Subcutaneous adipose tissue (tissue), 4 donors: ENCODE data around the gene CCKAR. TPM values are rescaled to one million over a fixed set of nuclear protein-coding genes. Genes with fewer than 3 reads are reported as not detected.

Source experiments
- total RNA-seq, 4 donors: library from RNA; depleted of rRNA; stranded (reverse); fragments of >200 nt; gene quantifications; one replicate each; pipeline ENCODE4 v1.1.0, GENCODE V29; 2016
- TF ChIP-seq, protein P1 (sequence below): fragments of 450-650 bp; IDR thresholded peaks from one replicate; pipeline ENCODE4 v1.5.1; 2016; ENCODE audit warnings: low read depth, mild to moderate bottlenecking, control low read depth, antibody characterized with exemption, moderate library complexity

CCKAR gene
- total RNA-seq, 4 donors from 2014 or later, result not detected

DNA sequence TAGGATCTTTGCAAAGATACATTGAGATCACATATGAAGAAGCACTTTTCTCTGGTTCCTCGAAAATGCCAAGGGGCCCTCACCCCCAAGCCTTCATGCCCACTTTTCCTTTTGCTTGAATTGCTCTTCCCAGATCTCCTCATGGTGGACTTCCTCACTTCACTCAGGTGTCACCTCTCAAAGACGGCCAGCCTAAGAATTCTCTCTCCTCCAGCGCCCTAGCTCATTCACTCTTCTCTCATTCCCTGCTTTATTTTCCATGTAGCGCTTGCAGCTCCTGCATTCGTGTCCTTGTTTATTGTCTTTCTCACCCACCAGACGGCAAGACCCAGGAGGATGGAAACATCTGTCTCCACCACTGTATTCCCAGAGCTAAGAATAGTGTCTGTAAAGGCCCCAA lies 32.9 kb downstream of the CCKAR start:
- TF ChIP-seq, protein P1, sequence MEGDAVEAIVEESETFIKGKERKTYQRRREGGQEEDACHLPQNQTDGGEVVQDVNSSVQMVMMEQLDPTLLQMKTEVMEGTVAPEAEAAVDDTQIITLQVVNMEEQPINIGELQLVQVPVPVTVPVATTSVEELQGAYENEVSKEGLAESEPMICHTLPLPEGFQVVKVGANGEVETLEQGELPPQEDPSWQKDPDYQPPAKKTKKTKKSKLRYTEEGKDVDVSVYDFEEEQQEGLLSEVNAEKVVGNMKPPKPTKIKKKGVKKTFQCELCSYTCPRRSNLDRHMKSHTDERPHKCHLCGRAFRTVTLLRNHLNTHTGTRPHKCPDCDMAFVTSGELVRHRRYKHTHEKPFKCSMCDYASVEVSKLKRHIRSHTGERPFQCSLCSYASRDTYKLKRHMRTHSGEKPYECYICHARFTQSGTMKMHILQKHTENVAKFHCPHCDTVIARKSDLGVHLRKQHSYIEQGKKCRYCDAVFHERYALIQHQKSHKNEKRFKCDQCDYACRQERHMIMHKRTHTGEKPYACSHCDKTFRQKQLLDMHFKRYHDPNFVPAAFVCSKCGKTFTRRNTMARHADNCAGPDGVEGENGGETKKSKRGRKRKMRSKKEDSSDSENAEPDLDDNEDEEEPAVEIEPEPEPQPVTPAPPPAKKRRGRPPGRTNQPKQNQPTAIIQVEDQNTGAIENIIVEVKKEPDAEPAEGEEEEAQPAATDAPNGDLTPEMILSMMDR, result no peak

DNA sequence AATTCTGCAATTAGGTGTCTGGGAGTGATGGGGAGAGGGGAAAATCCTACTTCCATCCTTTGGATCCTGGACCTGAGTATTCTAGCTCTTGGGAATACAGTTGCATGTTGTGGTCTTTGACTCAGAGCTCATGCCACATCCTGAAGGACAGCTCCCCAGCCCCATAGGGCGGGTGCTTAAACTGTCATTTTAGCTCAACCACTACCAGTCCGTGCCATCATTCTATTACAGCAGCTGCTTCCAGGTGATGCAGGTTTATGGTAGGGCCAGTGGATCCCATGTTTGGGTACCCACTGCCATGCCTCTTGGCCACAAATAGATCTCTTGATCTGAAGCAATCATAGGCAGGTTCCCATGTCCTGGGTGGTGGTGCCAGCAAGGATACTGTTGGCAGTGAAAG lies 34.7 kb downstream of the CCKAR start:
- TF ChIP-seq, protein P1, result no peak

DNA sequence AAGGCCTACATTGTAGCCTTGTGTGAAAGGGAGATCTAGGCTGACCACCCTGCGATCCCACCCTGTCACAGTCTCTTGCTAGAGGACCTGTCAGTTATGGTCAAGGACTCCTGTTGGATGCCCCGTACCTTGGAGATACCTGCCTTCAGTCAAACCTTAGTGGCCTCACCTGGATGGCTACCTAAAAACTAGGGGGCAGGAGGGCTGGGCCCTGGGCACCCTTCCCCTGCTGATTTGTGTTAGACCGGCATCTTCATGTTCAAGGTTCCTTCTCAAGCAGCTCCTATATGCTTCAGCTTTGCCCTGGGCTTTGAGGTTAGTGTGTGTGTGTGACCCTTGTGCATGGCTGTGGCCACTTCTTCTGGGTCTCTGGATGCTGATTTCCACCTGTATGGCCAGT lies 35.3 kb downstream of the CCKAR start:
- TF ChIP-seq, protein P1, result no peak

DNA sequence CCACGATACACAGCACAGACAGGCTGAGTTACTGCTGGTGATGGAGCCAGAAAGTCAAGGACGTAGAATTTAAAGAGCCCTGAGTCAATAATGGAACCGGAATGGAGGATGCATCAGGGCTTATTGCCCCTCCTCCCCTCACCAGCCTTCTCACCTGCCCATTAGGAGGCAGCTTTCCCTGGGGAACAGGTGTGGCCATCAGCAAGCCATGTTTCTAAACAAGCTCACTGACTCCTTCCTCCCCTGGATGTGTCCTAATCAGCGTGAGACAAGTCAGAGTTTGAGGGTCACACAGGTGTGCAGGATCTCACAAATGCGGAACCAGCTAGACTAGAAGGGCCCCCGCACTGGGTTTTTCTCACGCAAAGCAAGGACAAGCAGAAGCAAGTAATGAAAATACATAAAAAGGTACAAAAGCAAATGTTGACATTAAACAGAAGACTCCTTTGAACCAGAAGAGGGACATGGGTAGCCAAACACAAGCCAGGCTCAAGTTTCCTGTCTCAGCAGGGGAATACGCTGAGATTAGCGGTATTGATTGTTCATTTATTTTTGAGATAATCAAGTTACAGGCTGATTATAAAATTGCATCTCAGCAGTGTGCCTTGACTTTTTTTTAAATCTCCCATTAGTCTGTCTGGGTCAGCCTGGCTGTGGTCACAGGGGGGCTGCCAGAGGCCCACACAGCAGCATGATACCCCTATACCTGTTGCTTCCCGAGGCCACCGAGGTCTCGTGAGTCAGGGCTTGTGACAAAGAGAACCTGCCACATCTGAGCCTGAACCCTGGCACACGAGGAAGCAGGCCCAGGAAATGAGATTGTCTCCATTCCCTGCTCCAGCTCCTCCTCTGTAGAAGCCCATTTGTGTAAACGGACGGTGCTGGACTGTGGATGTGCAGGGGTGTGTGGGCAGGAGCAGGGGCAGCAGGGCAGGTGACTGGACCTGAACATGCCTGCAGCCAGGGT lies 37.4 kb downstream of the CCKAR start:
- TF ChIP-seq, protein P1, result no peak

DNA sequence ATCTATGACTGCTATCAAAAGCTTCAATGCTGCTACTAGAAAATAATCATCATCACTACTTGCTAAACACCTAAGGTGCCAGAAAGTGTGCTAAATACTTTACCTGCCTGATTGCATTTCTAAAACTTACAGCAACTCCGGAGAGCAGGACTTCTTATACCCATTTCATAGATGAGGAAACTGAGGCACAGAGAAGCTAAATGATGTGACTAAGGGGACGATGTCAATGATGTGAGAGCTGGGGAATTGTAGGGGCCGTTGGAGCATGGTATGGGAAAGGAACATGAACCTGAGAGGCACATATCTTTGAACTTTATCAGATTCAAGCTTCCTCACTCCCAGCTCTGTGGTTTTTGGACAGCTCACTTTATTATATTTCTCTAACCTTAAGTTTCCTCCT lies 38.7 kb downstream of the CCKAR start:
- TF ChIP-seq, protein P1, result no peak

DNA sequence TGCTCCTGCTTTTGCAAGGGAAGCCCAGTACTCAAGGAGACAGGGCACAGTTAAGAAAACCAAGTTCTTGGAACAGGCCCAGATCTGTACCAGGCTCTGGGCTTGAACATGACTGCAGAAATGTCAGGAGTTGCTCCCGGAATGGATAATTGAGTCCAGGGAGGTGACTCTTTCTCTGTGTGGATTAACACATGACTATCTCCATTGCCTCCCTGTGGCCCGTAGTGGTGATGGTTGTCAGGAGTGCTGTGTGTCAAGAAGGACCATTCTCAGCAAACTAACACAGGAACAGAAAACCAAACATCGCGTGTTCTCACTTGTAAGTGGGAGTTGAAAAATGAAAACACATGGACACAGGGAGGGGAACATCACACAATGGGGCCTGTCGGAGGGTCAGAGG lies 39.9 kb downstream of the CCKAR start:
- TF ChIP-seq, protein P1, result no peak

DNA sequence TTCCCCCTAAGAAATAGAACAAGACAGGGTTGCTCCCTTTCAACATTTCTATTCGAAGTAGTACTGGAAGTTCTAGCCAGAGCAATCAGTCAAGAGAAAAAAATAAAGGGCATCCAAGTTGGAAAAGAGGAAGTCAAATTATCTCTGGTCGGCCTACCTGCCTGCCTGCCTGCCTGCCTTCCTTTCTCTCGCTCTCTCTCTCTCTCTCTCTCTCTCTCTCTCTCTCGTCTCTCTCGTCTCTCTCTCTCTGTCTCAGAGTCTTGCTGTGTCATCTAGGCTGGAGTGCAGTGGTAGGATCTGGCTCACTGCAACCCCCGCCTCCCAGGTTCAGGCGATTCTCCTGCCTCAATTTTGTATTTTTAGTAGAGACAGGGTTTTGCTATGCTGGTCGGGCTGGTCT lies 42.9 kb downstream of the CCKAR start:
- TF ChIP-seq, protein P1, result no peak
